GM12873 (cell line): ENCODE measurements around the gene KIF26A.

Experiments used
- CTCF ChIP-seq: IDR thresholded peaks from 2 replicates; pipeline ENCODE4 v1.5.1; 2012; ENCODE audit warnings: low read depth, mild to moderate bottlenecking, moderate library complexity, low read length, control low read depth; ENCODE audit not compliant: insufficient read depth; ENCODE audit errors: missing control alignments

KIF26A gene

GRCh38 chr14:104145826-104146601 is 7.6 kb downstream of the KIF26A start:
- no peak for TF ChIP-seq CTCF

GRCh38 chr14:104146651-104147345 is 8.4 kb downstream of the KIF26A start:
- no peak for TF ChIP-seq CTCF

- no peak for TF ChIP-seq CTCF
These were observed 9.1 kb downstream of the KIF26A start for GRCh38 chr14:104147346-104148125.

- no peak for TF ChIP-seq CTCF
These were observed 10.3 kb downstream of the KIF26A start for GRCh38 chr14:104148433-104149277.

- TF ChIP-seq CTCF, result no peak
These were observed 10.8 kb downstream of the KIF26A start for GRCh38 chr14:104149278-104149595.

- TF ChIP-seq CTCF, result no peak
These were observed 11.3 kb downstream of the KIF26A start for GRCh38 chr14:104149617-104150135.
